Thoracic aorta (tissue), 2 donors: ENCODE data around the gene SLC25A3. TPM values are rescaled to one million over a fixed set of nuclear protein-coding genes. Genes with fewer than 3 reads are reported as not detected.
"Not testable (repeated sequence)": the region's sequence is repeated elsewhere in the genome, so short reads cannot be mapped to it uniquely, and the experiment has no call there.

Source experiments
- ATAC-seq: fragments of 150-250 bp; one replicate; pipeline ENCODE4 v1.8.0; 2017; ENCODE audit warnings: low read depth; ENCODE audit not compliant: insufficient number of reproducible peaks, low FRiP score
- DNase-seq: peaks from one replicate; pipeline ENCODE4 v3.0.0-alpha.2; 2020; ENCODE audit warnings: low spot score
- H3K27ac ChIP-seq, 2 donors: fragments of 200-600 bp; sonication (generic); 1 replicate in 1 of 2; 2 replicates in 1 of 2; pipeline ENCODE4 v1.5.1; 2016; ENCODE audit warnings: mild to moderate bottlenecking in 2 of 2, moderate library complexity in 2 of 2
- H3K27me3 ChIP-seq: fragments of 200-600 bp; sonication (generic); replicated peaks from 2 replicates; pipeline ENCODE4 v1.6.0; 2016; ENCODE audit warnings: mild to moderate bottlenecking; ENCODE audit not compliant: insufficient read depth
- H3K36me3 ChIP-seq: fragments of 200-600 bp; sonication (generic); one replicate; pipeline ENCODE4 v1.5.1; 2016
- H3K4me1 ChIP-seq, 2 donors: fragments of 200-600 bp; sonication (generic); 1 replicate in 1 of 2; 2 replicates in 1 of 2; pipeline versions ENCODE4 v1.5.1 to v1.6.0; 2016; ENCODE audit warnings: low read depth in 2 of 2, mild to moderate bottlenecking in 1 of 2; ENCODE audit not compliant: control insufficient read depth in 1 of 2
- H3K4me3 ChIP-seq: fragments of 200-600 bp; sonication (generic); 2 replicates; pipeline ENCODE4 v1.5.1; 2016; ENCODE audit warnings: mild to moderate bottlenecking
- H3K9me3 ChIP-seq: fragments of 200-600 bp; sonication (generic); 2 replicates; pipeline ENCODE4 v1.5.1; 2016
- CTCF ChIP-seq: fragments of 200-600 bp; sonication (generic); IDR thresholded peaks from one replicate; pipeline ENCODE4 v1.5.1; 2019; ENCODE audit warnings: antibody characterized with exemption
- total RNA-seq, 2 donors: library from RNA; depleted of rRNA; stranded (reverse); fragments of >200 nt; gene quantifications; one replicate each; pipeline versions ENCODE4 v1.1.0 to v1.2.3, GENCODE V29; 2016

The SLC25A3 gene
- total RNA-seq, 2 donors from 2014 or later, result 362 to 445 TPM

- no peak for ATAC-seq
- Histone ChIP-seq H3K9me3 (no peaks in the 10 kb centered on the region), H3K36me3 (no peaks in the 10 kb centered on the region), H3K4me1 (no peaks in the 10 kb centered on the region), H3K4me3 (no peak overlapping the region), H3K27ac (no peak overlapping the region), H3K27me3 (no peaks in the 10 kb centered on the region)
- TF ChIP-seq CTCF, result no peak
- no peak for DNase-seq
Observed at GRCh38 chr12:98559666-98560065, 33.8 kb upstream of the SLC25A3 start.

DNA sequence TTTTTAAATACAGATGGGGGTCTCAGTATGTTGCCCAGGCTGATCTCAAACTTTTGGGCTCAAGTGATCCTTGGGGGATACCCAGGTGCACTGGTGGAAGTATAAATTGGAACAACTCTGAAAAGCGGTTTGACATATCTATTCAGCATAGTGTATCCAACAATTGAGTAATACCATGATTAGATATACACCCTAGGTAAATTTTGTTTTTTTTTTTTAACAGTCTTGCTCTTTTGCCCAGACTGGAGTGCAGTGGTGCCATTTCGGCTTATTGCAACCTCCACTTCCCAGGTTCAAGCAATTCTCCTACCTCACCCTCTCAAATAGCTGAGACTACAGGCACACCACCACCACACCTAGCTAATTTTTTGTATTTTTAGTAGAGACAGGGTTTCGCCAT lies 31.6 kb upstream of the SLC25A3 start:
- DNase-seq, result no peak
- TF ChIP-seq CTCF, result no peak

GRCh38 chr12:98572010-98572409 lies 21.5 kb upstream of the SLC25A3 start:
- ATAC-seq (no peak), DNase-seq (no peak)
- H3K4me1 ChIP-seq, result no peaks in the 10 kb centered on the region
- TF ChIP-seq CTCF, result no peak
- H3K9me3 ChIP-seq, result no peaks in the 10 kb centered on the region
- H3K36me3 ChIP-seq, result no peaks in the 10 kb centered on the region
- H3K27me3 ChIP-seq, result no peaks in the 10 kb centered on the region
- H3K27ac ChIP-seq, result no peak overlapping the region
- H3K4me3 ChIP-seq, result no peak overlapping the region

More for the DNA sequence above, 31.6 kb upstream of the SLC25A3 start:
- Histone ChIP-seq H3K4me3 (no peak overlapping the region), H3K27ac (no peak overlapping the region), H3K27me3 (no peaks in the 10 kb centered on the region), H3K36me3 (no peaks in the 10 kb centered on the region), H3K9me3 (no peaks in the 10 kb centered on the region), H3K4me1 (peaks cover 0 to 4% of the 10 kb centered on the region in 2 donors)
- ATAC-seq, result no peak

GRCh38 chr12:98574110-98574509 lies 19.4 kb upstream of the SLC25A3 start:
- H3K36me3 ChIP-seq, result no peaks in the 10 kb centered on the region
- H3K27me3 ChIP-seq, result no peaks in the 10 kb centered on the region
- no peak overlapping the region for H3K27ac ChIP-seq
- no peak for TF ChIP-seq CTCF
- H3K9me3 ChIP-seq, result no peaks in the 10 kb centered on the region
- no peak for DNase-seq
- no peak overlapping the region for H3K4me3 ChIP-seq
- no peaks in the 10 kb centered on the region for H3K4me1 ChIP-seq
- ATAC-seq, result no peak

DNA sequence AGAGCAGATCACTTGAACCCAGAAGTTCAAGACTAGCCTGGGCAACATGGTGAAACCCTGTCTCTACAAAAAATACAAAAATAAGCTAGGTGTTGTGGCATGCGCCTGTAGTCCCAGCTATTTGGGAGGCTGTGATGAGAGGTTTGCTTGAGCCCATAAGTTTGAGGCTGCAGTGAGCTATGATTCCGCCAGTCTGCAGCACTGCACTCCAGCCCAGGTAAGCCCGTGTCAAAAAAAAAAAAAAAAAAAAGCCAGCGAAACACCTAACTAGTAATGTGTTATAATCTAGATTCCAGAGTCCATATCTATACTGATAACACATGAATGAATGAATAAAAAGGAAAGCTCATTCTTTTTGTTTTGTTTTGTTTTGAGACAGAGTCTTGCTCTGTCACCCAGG lies 18.5 kb upstream of the SLC25A3 start:
- Histone ChIP-seq H3K27ac (no peak overlapping the region), H3K36me3 (no peaks in the 10 kb centered on the region), H3K9me3 (no peaks in the 10 kb centered on the region), H3K27me3 (no peaks in the 10 kb centered on the region), H3K4me3 (no peak overlapping the region), H3K4me1 (no peaks in the 10 kb centered on the region)
- DNase-seq (no peak), ATAC-seq (no peak)
- TF ChIP-seq CTCF, result no peak

- not testable (repeated sequence) for H3K4me1 ChIP-seq, H3K27me3 ChIP-seq, H3K36me3 ChIP-seq, DNase-seq, H3K9me3 ChIP-seq, H3K4me3 ChIP-seq, ATAC-seq, H3K27ac ChIP-seq
Observed at GRCh38 chr12:98576795-98577194, 16.7 kb upstream of the SLC25A3 start.
